ENCODE data around the gene TOMM22. TPM values are rescaled to one million over a fixed set of nuclear protein-coding genes. Genes with fewer than 3 reads are reported as not detected.

Gene TOMM22
- total and polyA plus RNA-seq, 7 donors: 37.7 to 65.2 (median 50.2) TPM

- peak overlapping the region in 3 of 4 donors; percentile 30 to 45 (median 41) for H3K27ac ChIP-seq
- 89 to 93% methylated on average over 6 of the region's 6 CpGs for WGBS, 2 donors
- no peaks in the 10 kb centered on the region for H3K9me3 ChIP-seq
- peaks cover 0 to 17% (median 12%) of the 10 kb centered on the region in 4 donors for H3K4me1 ChIP-seq
- intact Hi-C loops (cut with DNase I): no loop called here
- peaks cover 13 to 76% (median 34%) of the 10 kb centered on the region in 4 donors for H3K36me3 ChIP-seq
- H3K4me3 ChIP-seq: no peak overlapping the region
- DNase-seq: peak; percentile 46
- TF ChIP-seq POLR2A (IDR thresholded peaks at IDR 0.05): no peak
- no peak for TF ChIP-seq EP300 (IDR thresholded peaks at IDR 0.05)
- TF ChIP-seq CTCF (IDR thresholded peaks at IDR 0.05): no peak
- no peak for TF ChIP-seq POLR2AphosphoS5 (IDR thresholded peaks at IDR 0.05)
- no peaks in the 10 kb centered on the region for H3K27me3 ChIP-seq
Measured at GRCh38 chr22:38719196-38719595, 37.4 kb downstream of the TOMM22 start.

- H3K4me1 ChIP-seq: peaks cover 0 to 14% (median 12%) of the 10 kb centered on the region in 4 donors
- intact Hi-C loops (cut with DNase I): no loop called here
- H3K27me3 ChIP-seq: no peaks in the 10 kb centered on the region
- H3K9me3 ChIP-seq: no peaks in the 10 kb centered on the region
- peaks cover 22 to 87% (median 42%) of the 10 kb centered on the region in 4 donors for H3K36me3 ChIP-seq
- H3K4me3 ChIP-seq: no peak overlapping the region
- WGBS, 2 donors: 93 to 95% methylated on average over 3 of the region's 3 CpGs
- TF ChIP-seq CTCF (IDR thresholded peaks at IDR 0.05) (no peak), POLR2A (IDR thresholded peaks at IDR 0.05) (no peak), EP300 (IDR thresholded peaks at IDR 0.05) (no peak), POLR2AphosphoS5 (IDR thresholded peaks at IDR 0.05) (no peak)
- no peak overlapping the region for H3K27ac ChIP-seq
- DNase-seq: no peak
Measured at GRCh38 chr22:38720350-38720749, 38.6 kb downstream of the TOMM22 start.

GRCh38 chr22:38721551-38721950, 39.8 kb downstream of the TOMM22 start:
- no peaks in the 10 kb centered on the region for H3K9me3 ChIP-seq
- peaks cover 0 to 14% (median 12%) of the 10 kb centered on the region in 4 donors for H3K4me1 ChIP-seq
- 90 to 92% methylated on average over 7 of the region's 7 CpGs for WGBS, 2 donors
- intact Hi-C loops (cut with DNase I): no loop called here
- no peak overlapping the region for H3K27ac ChIP-seq
- peak; percentile 52 for DNase-seq
- TF ChIP-seq EP300 (IDR thresholded peaks at IDR 0.05) (no peak), POLR2A (IDR thresholded peaks at IDR 0.05) (no peak), POLR2AphosphoS5 (IDR thresholded peaks at IDR 0.05) (no peak), CTCF (IDR thresholded peaks at IDR 0.05) (no peak)
- no peaks in the 10 kb centered on the region for H3K27me3 ChIP-seq
- H3K4me3 ChIP-seq: no peak overlapping the region
- peaks cover 27 to 89% (median 48%) of the 10 kb centered on the region in 4 donors for H3K36me3 ChIP-seq

DNA sequence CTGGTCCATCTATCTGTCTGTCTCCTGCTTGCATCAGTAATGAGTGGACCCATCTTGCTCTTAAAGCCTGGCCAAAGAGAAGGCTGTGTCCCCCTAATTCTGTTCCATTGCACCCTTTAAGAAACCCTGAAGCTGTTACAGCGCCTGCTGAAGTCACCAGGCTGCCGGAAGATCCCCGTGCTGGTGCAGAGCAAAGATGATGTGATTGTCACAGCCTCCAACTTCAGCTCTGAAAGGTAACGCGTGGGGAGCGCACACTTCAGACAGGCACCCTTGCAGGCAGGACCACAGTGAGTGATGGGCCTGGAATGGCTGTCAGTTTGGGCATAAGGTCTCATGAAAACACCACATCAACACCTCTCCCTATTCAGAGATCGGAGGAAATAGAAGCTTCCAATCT, 42.4 kb downstream of the TOMM22 start:
- no peaks in the 10 kb centered on the region for H3K4me1 ChIP-seq
- H3K4me3 ChIP-seq: no peak overlapping the region
- 98% methylated on average over 7 of the region's 7 CpGs for WGBS, 2 donors
- no peak overlapping the region for H3K27ac ChIP-seq
- DNase-seq: peak; percentile 42
- intact Hi-C loops (cut with DNase I): no loop called here
- no peaks in the 10 kb centered on the region for H3K9me3 ChIP-seq
- no peaks in the 10 kb centered on the region for H3K27me3 ChIP-seq
- peaks cover 52 to 91% (median 66%) of the 10 kb centered on the region in 4 donors for H3K36me3 ChIP-seq
- TF ChIP-seq CTCF (IDR thresholded peaks at IDR 0.05): no peak
- TF ChIP-seq POLR2AphosphoS5 (IDR thresholded peaks at IDR 0.05): no peak
- no peak for TF ChIP-seq EP300 (IDR thresholded peaks at IDR 0.05)
- TF ChIP-seq POLR2A (IDR thresholded peaks at IDR 0.05): no peak

Measured in sigmoid colon (tissue), 7 donors.